Activated naive CD8-positive, alpha-beta T cell (primary cell): ENCODE data around the gene DUSP1.

Experiments
- H3K27ac Mint-ChIP-seq: one replicate; pipeline ENCODE4 v1.8.0; 2021; ENCODE audit warnings: mixed read lengths
- H3K27me3 Mint-ChIP-seq: one replicate; pipeline ENCODE4 v1.8.0; 2021; ENCODE audit warnings: mixed read lengths
- H3K36me3 Mint-ChIP-seq: one replicate; pipeline ENCODE4 v1.8.0; 2021; ENCODE audit warnings: mixed read lengths
- H3K4me1 Mint-ChIP-seq: one replicate; pipeline ENCODE4 v1.8.0; 2021; ENCODE audit warnings: low read depth, mixed read lengths
- H3K4me3 Mint-ChIP-seq: one replicate; pipeline ENCODE4 v1.8.0; 2021; ENCODE audit warnings: mild to moderate bottlenecking, mixed read lengths
- H3K9me3 Mint-ChIP-seq: one replicate; pipeline ENCODE4 v1.8.0; 2021; ENCODE audit warnings: low read depth, mixed read lengths

The DUSP1 gene

GRCh38 chr5:172735141-172735831 is 35.7 kb downstream of the DUSP1 start:
- Mint-ChIP-seq H3K9me3 (no peaks in the 10 kb centered on the region), H3K4me1 (no peaks in the 10 kb centered on the region), H3K27me3 (no peaks in the 10 kb centered on the region), H3K4me3 (no peak overlapping the region), H3K36me3 (no peaks in the 10 kb centered on the region), H3K27ac (no peak overlapping the region)

- Mint-ChIP-seq H3K27me3 (no peaks in the 10 kb centered on the region), H3K9me3 (no peaks in the 10 kb centered on the region), H3K27ac (no peak overlapping the region), H3K4me3 (no peak overlapping the region), H3K36me3 (no peaks in the 10 kb centered on the region), H3K4me1 (no peaks in the 10 kb centered on the region)
Measured at GRCh38 chr5:172733974-172734346, 37.0 kb downstream of the DUSP1 start.

- Mint-ChIP-seq H3K27ac (no peak overlapping the region), H3K4me1 (no peaks in the 10 kb centered on the region), H3K27me3 (no peaks in the 10 kb centered on the region), H3K4me3 (no peak overlapping the region), H3K36me3 (no peaks in the 10 kb centered on the region), H3K9me3 (no peaks in the 10 kb centered on the region)
Measured at GRCh38 chr5:172733131-172733973, 37.6 kb downstream of the DUSP1 start.

- Mint-ChIP-seq H3K4me3 (no peak overlapping the region), H3K4me1 (no peaks in the 10 kb centered on the region), H3K9me3 (no peaks in the 10 kb centered on the region), H3K36me3 (no peaks in the 10 kb centered on the region), H3K27me3 (no peaks in the 10 kb centered on the region), H3K27ac (no peak overlapping the region)
Measured at GRCh38 chr5:172732201-172732865, 38.7 kb downstream of the DUSP1 start.

GRCh38 chr5:172731680-172732074 is 39.3 kb downstream of the DUSP1 start:
- Mint-ChIP-seq H3K27me3 (no peaks in the 10 kb centered on the region), H3K27ac (no peak overlapping the region), H3K36me3 (no peaks in the 10 kb centered on the region), H3K4me1 (no peaks in the 10 kb centered on the region), H3K4me3 (no peak overlapping the region), H3K9me3 (no peaks in the 10 kb centered on the region)

- Mint-ChIP-seq H3K27ac (no peak overlapping the region), H3K27me3 (no peaks in the 10 kb centered on the region)
Measured at GRCh38 chr5:172730981-172731679, 39.9 kb downstream of the DUSP1 start.

GRCh38 chr5:172730222-172730621 is 40.8 kb downstream of the DUSP1 start:
- no peaks in the 10 kb centered on the region for H3K36me3 Mint-ChIP-seq
- no peaks in the 10 kb centered on the region for H3K27me3 Mint-ChIP-seq
- H3K4me3 Mint-ChIP-seq, result no peak overlapping the region
- H3K4me1 Mint-ChIP-seq, result no peaks in the 10 kb centered on the region
- H3K9me3 Mint-ChIP-seq, result no peaks in the 10 kb centered on the region
- no peak overlapping the region for H3K27ac Mint-ChIP-seq

More at GRCh38 chr5:172730981-172731679, 39.9 kb downstream of the DUSP1 start:
- no peaks in the 10 kb centered on the region for H3K9me3 Mint-ChIP-seq
- H3K4me3 Mint-ChIP-seq, result no peak overlapping the region
- H3K4me1 Mint-ChIP-seq, result no peaks in the 10 kb centered on the region
- H3K36me3 Mint-ChIP-seq, result no peaks in the 10 kb centered on the region

- no peak overlapping the region for H3K4me3 Mint-ChIP-seq
- no peaks in the 10 kb centered on the region for H3K4me1 Mint-ChIP-seq
- H3K27me3 Mint-ChIP-seq, result no peaks in the 10 kb centered on the region
- H3K27ac Mint-ChIP-seq, result no peak overlapping the region
- no peaks in the 10 kb centered on the region for H3K36me3 Mint-ChIP-seq
- no peaks in the 10 kb centered on the region for H3K9me3 Mint-ChIP-seq
Measured at GRCh38 chr5:172729588-172729987, 41.4 kb downstream of the DUSP1 start.

- Mint-ChIP-seq H3K9me3 (no peaks in the 10 kb centered on the region), H3K27me3 (no peaks in the 10 kb centered on the region), H3K27ac (no peak overlapping the region), H3K4me1 (no peaks in the 10 kb centered on the region), H3K4me3 (no peak overlapping the region), H3K36me3 (no peaks in the 10 kb centered on the region)
Measured at GRCh38 chr5:172728481-172729241, 42.3 kb downstream of the DUSP1 start.

GRCh38 chr5:172727551-172727950 is 43.4 kb downstream of the DUSP1 start:
- Mint-ChIP-seq H3K4me1 (no peaks in the 10 kb centered on the region), H3K4me3 (no peak overlapping the region), H3K36me3 (no peaks in the 10 kb centered on the region), H3K9me3 (no peaks in the 10 kb centered on the region), H3K27me3 (no peaks in the 10 kb centered on the region), H3K27ac (no peak overlapping the region)

GRCh38 chr5:172726966-172727365 is 44.0 kb downstream of the DUSP1 start:
- H3K9me3 Mint-ChIP-seq, result no peaks in the 10 kb centered on the region
- no peak overlapping the region for H3K4me3 Mint-ChIP-seq
- no peaks in the 10 kb centered on the region for H3K36me3 Mint-ChIP-seq
- H3K27ac Mint-ChIP-seq, result no peak overlapping the region
- H3K27me3 Mint-ChIP-seq, result no peaks in the 10 kb centered on the region
- H3K4me1 Mint-ChIP-seq, result no peaks in the 10 kb centered on the region

GRCh38 chr5:172725785-172726184 is 45.2 kb downstream of the DUSP1 start:
- Mint-ChIP-seq H3K4me1 (no peaks in the 10 kb centered on the region), H3K27ac (no peak overlapping the region), H3K36me3 (no peaks in the 10 kb centered on the region), H3K27me3 (no peaks in the 10 kb centered on the region), H3K4me3 (no peak overlapping the region), H3K9me3 (no peaks in the 10 kb centered on the region)

- Mint-ChIP-seq H3K27ac (no peak overlapping the region), H3K4me3 (no peak overlapping the region), H3K27me3 (no peaks in the 10 kb centered on the region), H3K9me3 (no peaks in the 10 kb centered on the region), H3K36me3 (no peaks in the 10 kb centered on the region), H3K4me1 (no peaks in the 10 kb centered on the region)
Measured at GRCh38 chr5:172725273-172725672, 45.7 kb downstream of the DUSP1 start.
